HG03439 (cell line): ENCODE results near the gene MGAT3.

ENCODE experiments used
- ATAC-seq: cut with Tn5 transposase; IDR thresholded peaks from one replicate; pipeline ENCODE4 v1.9.1; 2021; ENCODE audit warnings: mild to moderate bottlenecking, moderate library complexity; ENCODE audit not compliant: unreplicated experiment

Gene MGAT3

GRCh38 chr22:39526736-39527171 is 69.9 kb downstream of the MGAT3 start:
- ATAC-seq, result no peak

- no peak for ATAC-seq
These were observed 70.7 kb downstream of the MGAT3 start for GRCh38 chr22:39527481-39527961.

- ATAC-seq, result no peak
These were observed 71.4 kb downstream of the MGAT3 start for GRCh38 chr22:39528080-39528661.

DNA sequence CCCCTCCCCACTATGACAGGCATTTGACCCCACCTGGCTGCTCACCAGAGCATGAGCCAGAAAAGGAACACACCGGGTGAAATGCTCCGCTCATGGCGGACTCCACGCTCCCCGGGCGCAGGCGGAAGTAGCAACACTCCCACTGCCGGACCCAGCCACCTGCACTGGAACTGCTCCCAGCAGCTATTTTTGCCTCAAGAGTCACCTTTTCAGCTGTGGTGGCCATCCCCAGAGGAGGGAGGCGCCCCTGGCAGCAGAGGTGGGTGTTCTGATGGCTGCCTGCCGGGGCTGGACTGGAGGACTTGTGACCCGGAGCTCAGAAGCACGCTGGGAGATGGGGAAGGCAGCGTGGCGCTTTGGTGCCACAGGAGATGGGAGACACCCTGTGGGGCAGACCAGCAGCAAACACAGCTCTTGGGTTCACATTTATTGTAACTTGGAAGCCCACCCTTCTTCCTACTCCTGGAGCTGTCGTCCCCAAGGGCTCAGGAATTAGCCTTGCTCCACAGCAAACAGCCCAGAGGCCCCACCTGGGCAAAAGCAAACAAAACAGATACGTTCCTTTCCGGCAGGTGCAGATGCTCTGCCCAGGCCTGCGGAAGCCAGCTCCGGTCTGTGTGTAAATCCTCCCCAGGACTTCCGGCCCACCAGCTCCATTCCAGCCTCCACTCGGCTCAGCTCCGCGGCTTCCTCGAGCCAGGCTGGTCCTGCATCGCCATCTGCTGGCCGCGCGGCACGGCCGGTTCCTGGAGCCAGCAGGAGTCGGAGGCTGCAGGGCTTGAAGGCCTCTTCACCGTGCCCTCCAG is 72.1 kb downstream of the MGAT3 start:
- peak; percentile 35 for ATAC-seq

DNA sequence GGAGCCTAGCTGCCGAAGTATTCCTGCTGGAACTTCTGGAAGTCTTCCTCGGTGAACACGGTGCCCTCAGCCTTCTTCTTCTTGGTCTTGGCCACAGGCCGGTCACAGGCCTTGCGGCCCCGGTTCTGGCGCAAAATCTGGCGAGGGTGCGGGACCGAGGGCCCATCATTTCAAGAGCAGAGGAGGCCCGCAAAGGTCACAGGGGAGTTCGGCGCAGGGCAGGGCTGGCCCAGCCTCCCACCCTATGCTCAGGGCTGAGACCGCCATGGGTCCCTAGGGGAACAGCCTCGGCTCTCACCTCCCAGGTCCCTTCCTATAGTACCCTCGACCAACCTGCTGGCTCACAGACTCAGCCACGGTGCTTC is 72.7 kb downstream of the MGAT3 start:
- ATAC-seq, result no peak

DNA sequence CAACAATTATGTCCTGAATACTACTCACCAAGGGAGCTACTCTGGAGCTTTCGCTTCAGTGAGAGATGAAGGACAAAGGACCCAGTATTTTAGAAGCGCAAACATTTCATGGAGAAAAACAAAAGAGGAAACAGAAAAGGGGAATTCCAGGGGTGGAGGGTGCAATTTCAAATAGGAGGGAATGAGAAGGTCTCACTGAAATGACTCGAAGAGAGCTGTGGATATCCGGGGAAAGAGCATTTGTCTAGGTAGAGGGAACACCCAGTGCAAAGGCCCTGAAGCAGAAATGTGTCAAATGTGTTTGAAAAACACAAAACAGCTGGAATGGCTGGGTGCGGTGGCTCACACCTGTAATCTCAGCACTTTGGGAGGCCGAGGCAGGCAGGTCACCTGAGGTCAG is 73.3 kb downstream of the MGAT3 start:
- ATAC-seq, result no peak

DNA sequence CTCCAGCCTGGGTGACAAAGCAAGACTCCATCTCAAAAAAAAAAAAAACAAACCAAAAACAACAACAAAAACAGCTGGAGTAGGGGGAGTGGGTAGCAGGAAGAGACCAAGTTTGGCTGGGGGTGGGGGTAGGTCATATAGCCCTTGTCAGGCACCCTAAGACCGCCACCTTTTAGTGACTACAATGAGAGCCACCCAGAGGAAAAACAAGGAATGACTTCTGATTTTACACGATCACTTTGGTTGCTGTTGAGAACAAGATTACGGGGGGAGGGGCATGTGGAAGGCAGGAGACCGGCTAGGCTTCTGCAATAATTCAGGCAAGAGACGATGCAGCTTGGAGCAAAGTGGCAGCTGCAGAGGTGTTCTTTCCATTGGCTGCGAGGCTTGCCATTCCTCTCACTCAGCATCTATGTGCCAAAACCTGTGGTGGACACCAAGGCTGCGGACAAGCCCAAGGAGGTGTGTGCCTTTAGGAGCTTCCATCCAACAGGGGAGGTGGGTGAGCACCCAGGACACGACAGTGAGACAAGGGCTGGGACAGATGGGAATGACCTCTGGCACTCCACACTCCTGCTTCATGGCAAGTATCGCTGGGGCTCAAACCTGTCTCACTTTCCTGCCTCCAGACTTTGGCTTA is 74.0 kb downstream of the MGAT3 start:
- ATAC-seq, result no peak

DNA sequence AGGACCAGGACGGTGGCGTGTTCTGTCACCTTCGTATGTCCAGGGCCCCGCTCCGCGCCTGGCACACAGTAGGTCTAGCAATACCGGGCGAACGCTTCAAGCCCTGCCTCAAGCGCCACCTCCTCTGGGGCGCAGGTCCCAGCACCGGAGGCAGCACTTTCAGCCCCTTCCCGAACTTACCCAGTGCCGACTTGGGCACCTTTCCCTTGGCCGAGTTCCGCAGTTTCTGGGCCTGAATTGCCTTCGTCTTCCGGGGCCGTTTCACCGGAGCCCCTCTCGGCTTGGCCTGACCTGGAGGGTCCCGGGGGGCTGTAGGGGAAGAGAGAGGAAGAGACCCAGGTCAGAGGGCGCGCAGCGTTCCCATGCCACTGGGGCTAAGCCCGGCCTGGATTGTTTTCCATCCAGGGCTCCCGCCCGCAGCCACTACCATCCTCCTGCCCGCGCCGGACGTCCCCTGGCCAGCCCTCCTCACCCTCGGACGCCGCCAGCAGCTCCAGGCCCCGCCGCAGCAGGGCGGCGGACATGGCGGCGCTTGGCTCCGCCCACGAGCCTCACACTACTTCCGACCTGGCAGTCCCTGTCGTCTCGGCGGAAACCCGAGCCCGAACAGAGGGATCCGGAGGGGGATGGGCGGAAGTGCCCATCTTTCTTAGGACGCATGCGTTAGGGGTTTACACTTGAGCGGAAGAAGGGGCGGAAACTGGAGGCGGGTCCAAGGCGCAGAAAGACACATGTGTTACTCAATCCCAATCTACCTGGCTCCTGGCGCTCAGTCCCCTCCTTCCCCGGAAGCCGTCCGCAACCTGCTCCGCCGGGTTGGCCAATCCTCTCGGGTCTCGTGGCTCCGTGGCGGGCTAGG is 75.6 kb downstream of the MGAT3 start, which contains the start of gene RPS19BP1:
RPS19BP1 (minus strand) TSS at position 534 of the 859 bp plus-strand sequence; CDS start at position 524, 10 bp downstream.
- peak; percentile 67 for ATAC-seq

DNA sequence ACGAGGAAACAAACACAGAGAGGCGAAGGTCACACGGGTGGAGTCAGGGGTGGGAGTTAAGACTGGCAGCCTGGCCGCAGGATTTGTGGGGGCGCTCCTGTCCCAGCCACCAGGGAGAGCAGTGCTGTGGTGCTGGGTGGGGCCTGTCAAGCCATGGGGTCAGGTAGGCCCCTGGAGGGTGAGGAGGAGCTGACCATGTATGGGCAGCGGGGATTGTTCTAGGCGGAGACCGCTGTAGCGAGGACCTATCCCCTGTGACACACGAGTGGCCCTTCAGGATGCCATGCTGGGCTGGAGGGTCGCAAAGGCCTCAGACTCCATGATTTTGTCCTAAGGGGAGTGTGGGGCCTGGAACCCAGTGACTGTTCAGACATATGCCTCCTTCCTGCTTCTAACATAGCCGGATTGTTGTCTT is 77.3 kb downstream of the MGAT3 start:
- no peak for ATAC-seq

DNA sequence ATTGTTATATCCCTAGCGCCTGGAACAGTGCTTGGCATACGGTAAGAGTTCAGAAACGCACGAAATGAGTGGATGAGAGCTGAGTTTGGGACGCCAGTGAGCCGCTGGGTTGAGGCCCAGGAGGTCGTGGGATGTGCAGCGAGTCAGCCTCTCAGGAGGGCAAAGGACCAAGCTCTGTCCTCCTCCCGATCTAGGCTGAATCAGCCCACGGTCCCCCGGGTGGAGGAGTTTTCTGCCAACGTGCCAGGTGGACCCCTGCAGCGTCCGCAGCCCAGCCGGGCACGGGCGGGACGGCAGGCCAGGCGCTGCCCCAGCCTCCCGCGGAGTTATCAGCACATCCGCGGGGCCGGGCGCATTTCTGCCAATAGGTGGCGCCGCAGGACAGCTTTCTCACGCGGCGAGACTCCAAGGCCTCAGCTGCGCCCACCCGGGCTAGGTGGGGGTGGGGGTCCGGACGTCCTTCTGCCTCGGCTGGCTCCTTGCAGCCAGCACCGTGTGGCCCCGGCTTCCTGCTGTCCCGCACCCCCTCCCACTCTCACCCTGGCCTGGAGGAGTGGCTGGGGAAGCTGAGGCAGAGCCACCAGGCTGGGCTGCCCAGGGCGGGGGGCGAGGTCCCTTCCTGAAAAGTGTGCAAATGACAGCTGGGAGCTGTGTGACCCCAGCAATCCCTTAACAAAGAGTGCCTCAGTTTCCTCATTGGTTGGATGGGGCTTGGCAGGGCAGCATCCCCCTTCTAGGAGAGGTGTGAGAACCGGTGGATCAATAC is 78.0 kb downstream of the MGAT3 start:
- no peak for ATAC-seq

GRCh38 chr22:39535357-39535725 is 78.5 kb downstream of the MGAT3 start:
- no peak for ATAC-seq

- ATAC-seq, result no peak
These were observed 79.1 kb downstream of the MGAT3 start for GRCh38 chr22:39535831-39536449.

GRCh38 chr22:39536711-39537110 is 79.9 kb downstream of the MGAT3 start:
- ATAC-seq, result no peak

GRCh38 chr22:39537975-39538374 is 81.2 kb downstream of the MGAT3 start:
- ATAC-seq, result no peak
